ENCODE data around the gene DHX16. TPM values are rescaled to one million over a fixed set of nuclear protein-coding genes. Genes with fewer than 3 reads are reported as not detected.

The DHX16 gene
- polyA plus RNA-seq, 1 donor (not counting 4 experiments of a cell fraction or from before 2014, with no cell fraction given) = 34.2 TPM

- dilution Hi-C loops (cut with MboI; ENCODE audit: extremely low pct_ligation_motif_present, low sequenced_read_pairs) = no loop called here
- Histone ChIP-seq H3K27ac (ENCODE audit: control insufficient read depth, insufficient read depth, low read length) (no peak overlapping the region), H2AFZ (ENCODE audit: control insufficient read depth, low read length) (no peak overlapping the region), H3K36me3 (ENCODE audit: control insufficient read depth in 2 of 2, extremely low read depth in 1 of 2, insufficient read depth in 2 of 2, low read length in 2 of 2) (peaks cover 47 to 58% of the 10 kb centered on the region in 2 experiments), H3K79me2 (ENCODE audit: control insufficient read depth, insufficient read depth, low read length) (no peaks in the 10 kb centered on the region), H3K9ac (ENCODE audit: control insufficient read depth, extremely low read depth, insufficient read depth, low read length) (no peak overlapping the region), H4K20me1 (ENCODE audit: control insufficient read depth, extremely low read depth, insufficient read depth, low read length) (no peaks in the 10 kb centered on the region), H3K27me3 (ENCODE audit: control insufficient read depth, extremely low read depth, insufficient read depth, low read length) (no peaks in the 10 kb centered on the region), H3K4me3 (ENCODE audit: control insufficient read depth in 2 of 3, extremely low read depth in 1 of 3, insufficient read depth in 2 of 3, low read depth in 1 of 3, low read length in 3 of 3) (no peak overlapping the region), H3K4me1 (ENCODE audit: control insufficient read depth, extremely low read depth, insufficient read depth, low read length) (no peaks in the 10 kb centered on the region), H3K9me1 (ENCODE audit: control insufficient read depth, extremely low read depth, insufficient read depth, low read length) (no peaks in the 10 kb centered on the region), H3K9me3 (ENCODE audit: control insufficient read depth, low read depth, low read length) (no peaks in the 10 kb centered on the region), H3K4me2 (ENCODE audit: control insufficient read depth, extremely low read depth, insufficient read depth, low read depth, low read length) (no peak overlapping the region)
- DNase-seq (ENCODE audit: low read depth, low spot score) (no peak), FAIRE-seq (no peak)
- TF ChIP-seq EZH2 (IDR thresholded peaks at IDR 0.05; ENCODE audit: low read length) (no peak), CTCF (optimal IDR thresholded peaks at IDR 0.05 in 1 of 3, IDR thresholded peaks at IDR 0.05 in 1 of 3, conservative IDR thresholded peaks at IDR 0.05 in 1 of 3; ENCODE audit: extremely low read depth in 1 of 3, insufficient read depth in 2 of 3, low read length in 3 of 3) (no peak)
Observed at GRCh38 chr6:30654798-30655742, 17.7 kb downstream of the DHX16 start.

DNA sequence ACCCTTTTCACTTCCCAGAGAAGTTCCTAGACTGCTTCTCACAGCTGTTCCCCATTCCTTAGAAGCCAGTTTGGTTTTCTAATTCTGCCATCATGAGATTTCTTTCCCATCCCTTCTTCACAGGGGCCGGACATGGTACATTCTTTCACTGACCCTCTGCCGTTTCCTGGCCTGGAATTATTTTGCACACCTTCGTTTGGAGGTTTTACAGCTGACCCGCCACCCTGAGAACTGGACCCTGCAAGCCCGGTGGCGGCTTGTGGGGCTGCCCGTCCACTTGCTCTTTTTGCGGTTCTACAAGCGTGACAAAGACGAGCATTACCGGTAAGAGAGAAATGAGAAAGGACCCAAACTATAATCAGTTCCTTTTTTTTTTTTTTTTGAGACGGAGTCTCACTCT lies 21.7 kb downstream of the DHX16 start:
- Histone ChIP-seq H3K9ac (ENCODE audit: control insufficient read depth, extremely low read depth, insufficient read depth, low read length) (no peak overlapping the region), H3K4me3 (ENCODE audit: control insufficient read depth in 2 of 3, extremely low read depth in 1 of 3, insufficient read depth in 2 of 3, low read depth in 1 of 3, low read length in 3 of 3) (no peak overlapping the region), H3K79me2 (ENCODE audit: control insufficient read depth, insufficient read depth, low read length) (peaks cover 21% of the 10 kb centered on the region), H3K4me2 (ENCODE audit: control insufficient read depth, extremely low read depth, insufficient read depth, low read depth, low read length) (no peak overlapping the region), H2AFZ (ENCODE audit: control insufficient read depth, low read length) (no peak overlapping the region), H3K27me3 (ENCODE audit: control insufficient read depth, extremely low read depth, insufficient read depth, low read length) (no peaks in the 10 kb centered on the region), H3K4me1 (ENCODE audit: control insufficient read depth, extremely low read depth, insufficient read depth, low read length) (peaks cover 11% of the 10 kb centered on the region), H3K9me3 (ENCODE audit: control insufficient read depth, low read depth, low read length) (no peaks in the 10 kb centered on the region), H3K27ac (ENCODE audit: control insufficient read depth, insufficient read depth, low read length) (no peak overlapping the region), H3K9me1 (ENCODE audit: control insufficient read depth, extremely low read depth, insufficient read depth, low read length) (no peaks in the 10 kb centered on the region), H4K20me1 (ENCODE audit: control insufficient read depth, extremely low read depth, insufficient read depth, low read length) (no peaks in the 10 kb centered on the region), H3K36me3 (ENCODE audit: control insufficient read depth in 2 of 2, extremely low read depth in 1 of 2, insufficient read depth in 2 of 2, low read length in 2 of 2) (peaks cover 23 to 31% of the 10 kb centered on the region in 2 experiments)
- TF ChIP-seq EZH2 (IDR thresholded peaks at IDR 0.05; ENCODE audit: low read length) (no peak), CTCF (optimal IDR thresholded peaks at IDR 0.05 in 1 of 3, IDR thresholded peaks at IDR 0.05 in 1 of 3, conservative IDR thresholded peaks at IDR 0.05 in 1 of 3; ENCODE audit: extremely low read depth in 1 of 3, insufficient read depth in 2 of 3, low read length in 3 of 3) (no peak)
- DNase-seq (ENCODE audit: low read depth, low spot score) (no peak), FAIRE-seq (no peak)
- dilution Hi-C loops (cut with MboI; ENCODE audit: extremely low pct_ligation_motif_present, low sequenced_read_pairs) = no loop called here
